Measurements from ENCODE around the gene FAM200C. TPM values are rescaled to one million over a fixed set of nuclear protein-coding genes. Genes with fewer than 3 reads are reported as not detected.
"Not testable (repeated sequence)": the region's sequence is repeated elsewhere in the genome, so short reads cannot be mapped to it uniquely, and the experiment has no call there.

FAM200C gene
- total RNA-seq, 4 donors from 2014 or later, result 3.5 to 9.5 (median 6.8) TPM

- WGBS, 2 donors (ENCODE audit: low coverage in 1 of 2), result 2 to 8% methylated on average over 14 to 15 of the region's 18 CpGs
- peak; percentile 44 for ATAC-seq
- peaks cover 0 to 16% (median 0%) of the 10 kb centered on the region in 3 donors for H3K4me1 ChIP-seq
Observed at GRCh38 chr5:160438316-160439204, 38.7 kb upstream of the FAM200C start.

DNA sequence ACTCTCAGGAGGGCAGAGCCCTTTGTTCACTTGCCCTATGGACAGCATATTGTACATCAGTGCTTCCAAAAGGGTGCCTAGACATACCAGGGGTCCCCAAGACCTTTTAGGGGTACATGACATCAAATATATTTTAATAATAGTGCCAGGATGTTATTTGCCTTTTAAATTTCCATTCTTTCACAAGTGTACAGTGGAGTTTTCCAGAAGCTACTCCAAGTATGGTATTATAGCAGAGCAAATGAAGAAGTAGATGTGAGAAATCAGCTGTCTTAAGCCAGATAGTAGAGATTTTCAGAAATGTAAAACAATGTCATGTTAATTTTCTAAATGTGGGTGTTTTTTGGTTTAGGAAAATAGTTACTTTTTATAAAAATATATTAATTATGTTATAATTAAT lies 37.4 kb upstream of the FAM200C start:
- no peak for TF ChIP-seq POLR2AphosphoS5 (IDR thresholded peaks at IDR 0.05)
- TF ChIP-seq EP300 (IDR thresholded peaks at IDR 0.05), result no peak
- TF ChIP-seq, protein P1, sequence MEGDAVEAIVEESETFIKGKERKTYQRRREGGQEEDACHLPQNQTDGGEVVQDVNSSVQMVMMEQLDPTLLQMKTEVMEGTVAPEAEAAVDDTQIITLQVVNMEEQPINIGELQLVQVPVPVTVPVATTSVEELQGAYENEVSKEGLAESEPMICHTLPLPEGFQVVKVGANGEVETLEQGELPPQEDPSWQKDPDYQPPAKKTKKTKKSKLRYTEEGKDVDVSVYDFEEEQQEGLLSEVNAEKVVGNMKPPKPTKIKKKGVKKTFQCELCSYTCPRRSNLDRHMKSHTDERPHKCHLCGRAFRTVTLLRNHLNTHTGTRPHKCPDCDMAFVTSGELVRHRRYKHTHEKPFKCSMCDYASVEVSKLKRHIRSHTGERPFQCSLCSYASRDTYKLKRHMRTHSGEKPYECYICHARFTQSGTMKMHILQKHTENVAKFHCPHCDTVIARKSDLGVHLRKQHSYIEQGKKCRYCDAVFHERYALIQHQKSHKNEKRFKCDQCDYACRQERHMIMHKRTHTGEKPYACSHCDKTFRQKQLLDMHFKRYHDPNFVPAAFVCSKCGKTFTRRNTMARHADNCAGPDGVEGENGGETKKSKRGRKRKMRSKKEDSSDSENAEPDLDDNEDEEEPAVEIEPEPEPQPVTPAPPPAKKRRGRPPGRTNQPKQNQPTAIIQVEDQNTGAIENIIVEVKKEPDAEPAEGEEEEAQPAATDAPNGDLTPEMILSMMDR (IDR thresholded peaks at IDR 0.05), result no peak
- no peak for TF ChIP-seq POLR2A (IDR thresholded peaks at IDR 0.05)
- Histone ChIP-seq H3K4me1 (peaks cover 0 to 16% (median 0%) of the 10 kb centered on the region in 3 donors), H3K4me3 (no peak overlapping the region), H3K9me3 (no peaks in the 10 kb centered on the region), H3K27ac (no peak overlapping the region), H3K27me3 (peaks cover 6% of the 10 kb centered on the region), H3K36me3 (no peaks in the 10 kb centered on the region)
- ATAC-seq, result no peak

More at GRCh38 chr5:160438316-160439204, 38.7 kb upstream of the FAM200C start:
- no peak for TF ChIP-seq POLR2AphosphoS5 (IDR thresholded peaks at IDR 0.05)
- TF ChIP-seq, protein P1 (IDR thresholded peaks at IDR 0.05), result peak; percentile 40 to 72 (median 52)
- Histone ChIP-seq H3K4me3 (peak overlapping the region; percentile 48 to 65), H3K36me3 (no peaks in the 10 kb centered on the region), H3K27ac (peak overlapping the region in 1 of 4 donors; percentile 59), H3K9me3 (no peaks in the 10 kb centered on the region), H3K27me3 (peaks cover 6% of the 10 kb centered on the region)

DNA sequence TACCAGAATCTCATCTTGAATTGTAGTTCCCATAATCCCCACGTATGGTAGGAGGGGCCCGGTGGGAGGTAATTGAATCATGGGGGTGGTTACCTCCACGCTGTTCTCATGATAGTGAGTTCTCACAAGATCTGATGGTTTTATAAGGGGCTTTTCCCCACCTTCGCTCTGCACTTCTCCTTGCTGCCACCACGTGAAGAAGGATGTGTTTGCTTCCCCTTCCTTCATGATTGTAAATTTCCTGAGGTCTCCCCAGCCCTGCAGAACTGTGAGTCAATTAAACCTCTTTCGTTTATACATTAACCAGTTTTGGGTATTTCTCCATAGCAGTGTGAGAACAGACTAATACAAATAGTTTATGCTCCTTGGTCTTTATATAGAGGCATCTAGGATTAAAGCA lies 36.8 kb upstream of the FAM200C start:
- peaks cover 0 to 16% (median 0%) of the 10 kb centered on the region in 3 donors for H3K4me1 ChIP-seq
- not testable (repeated sequence) for H3K27ac ChIP-seq, ATAC-seq, H3K27me3 ChIP-seq, H3K36me3 ChIP-seq, H3K4me3 ChIP-seq, H3K9me3 ChIP-seq
- 30 to 46% methylated on average over 4 to 6 of the region's 6 CpGs for WGBS, 2 donors (ENCODE audit: low coverage in 1 of 2)

DNA sequence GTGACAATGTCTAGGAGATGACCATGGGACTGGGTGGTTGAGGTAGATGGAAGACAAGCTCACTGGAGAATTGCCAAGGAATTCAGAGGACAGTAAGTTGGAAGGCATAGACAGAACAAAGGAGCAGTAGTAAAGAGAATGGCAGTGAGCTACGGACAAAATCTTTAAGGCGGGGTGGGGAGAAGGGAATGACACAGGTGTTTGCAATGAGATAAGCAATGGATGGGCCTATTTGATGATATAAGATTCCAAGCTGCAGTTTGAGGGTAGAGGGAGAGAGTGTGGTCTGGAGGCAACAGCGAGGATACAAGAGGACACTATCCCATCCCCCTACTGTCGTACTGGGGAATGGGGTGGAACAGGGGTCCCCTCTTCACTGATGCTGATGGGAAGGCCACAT lies 36.2 kb upstream of the FAM200C start:
- H3K4me1 ChIP-seq, result peaks cover 0 to 16% (median 0%) of the 10 kb centered on the region in 3 donors
- no peak overlapping the region for H3K27ac ChIP-seq
- no peak for ATAC-seq
- H3K27me3 ChIP-seq, result peaks cover 6% of the 10 kb centered on the region
- H3K4me3 ChIP-seq, result no peak overlapping the region
- TF ChIP-seq, protein P1 (IDR thresholded peaks at IDR 0.05), result no peak
- TF ChIP-seq EP300 (IDR thresholded peaks at IDR 0.05) (no peak), POLR2AphosphoS5 (IDR thresholded peaks at IDR 0.05) (no peak), POLR2A (IDR thresholded peaks at IDR 0.05) (no peak)
- H3K9me3 ChIP-seq, result no peaks in the 10 kb centered on the region
- H3K36me3 ChIP-seq, result no peaks in the 10 kb centered on the region
- 94 to 100% methylated on average over 3 to 4 of the region's 4 CpGs for WGBS, 2 donors (ENCODE audit: low coverage in 1 of 2)

GRCh38 chr5:160435532-160435931 lies 35.7 kb upstream of the FAM200C start:
- WGBS, 2 donors (ENCODE audit: low coverage in 1 of 2), result 75 to 92% methylated on average over 1 of the region's 1 CpG
- Histone ChIP-seq H3K4me3 (no peak overlapping the region), H3K27me3 (peaks cover 6% of the 10 kb centered on the region), H3K36me3 (no peaks in the 10 kb centered on the region), H3K27ac (no peak overlapping the region), H3K4me1 (peaks cover 0 to 16% (median 0%) of the 10 kb centered on the region in 3 donors), H3K9me3 (no peaks in the 10 kb centered on the region)
- TF ChIP-seq EP300 (IDR thresholded peaks at IDR 0.05) (no peak), POLR2A (IDR thresholded peaks at IDR 0.05) (no peak), POLR2AphosphoS5 (IDR thresholded peaks at IDR 0.05) (no peak)
- TF ChIP-seq, protein P1 (IDR thresholded peaks at IDR 0.05), result no peak
- no peak for ATAC-seq

All from gastroesophageal sphincter (tissue), 4 donors.